Right renal pelvis (tissue), 4 donors: ENCODE results near the gene ADA. TPM values are rescaled to one million over a fixed set of nuclear protein-coding genes. Genes with fewer than 3 reads are reported as not detected.

Experiments used
- DNase-seq, 4 donors: peaks; one replicate each; pipeline ENCODE4 v3.0.0-alpha.2; 2013; ENCODE audit warnings: low read depth in 4 of 4, low spot score in 3 of 4, missing footprints in 1 of 4
- polyA plus RNA-seq, 4 donors: library from polyadenylated mRNA; unstranded; fragments of 120-200 nt; gene quantifications; one replicate each; pipeline ENCODE4 v1.2.1, GENCODE V29; 2013; ENCODE audit not compliant: insufficient read length in 4 of 4

Gene ADA
- polyA plus RNA-seq, 4 donors, result 5.9 to 7.5 (median 7.0) TPM

GRCh38 chr20:44586289-44586911 is 65.1 kb downstream of the ADA start:
- no peak for DNase-seq

GRCh38 chr20:44585057-44585963 is 66.2 kb downstream of the ADA start:
- no peak for DNase-seq

- no peak for DNase-seq
Measured at GRCh38 chr20:44584162-44584561, 67.3 kb downstream of the ADA start.

- no peak for DNase-seq
Measured at GRCh38 chr20:44583157-44583556, 68.3 kb downstream of the ADA start.

GRCh38 chr20:44582311-44583025 is 69.0 kb downstream of the ADA start, which contains the start of gene PKIG:
Gene PKIG (plus strand): TSS chr20:44582579. CDS start chr20:44614557, 31,978 bp downstream.
- peak in 2 of 4 donors; percentile 44 to 48 for DNase-seq

GRCh38 chr20:44581515-44581914 is 70.0 kb downstream of the ADA start:
- DNase-seq, result no peak

GRCh38 chr20:44580581-44581268 is 70.8 kb downstream of the ADA start:
- no peak for DNase-seq

- no peak for DNase-seq
Measured at GRCh38 chr20:44579313-44580081, 72.0 kb downstream of the ADA start.

- DNase-seq, result no peak
Measured at GRCh38 chr20:44576297-44576696, 75.2 kb downstream of the ADA start.

GRCh38 chr20:44574372-44574771 is 77.1 kb downstream of the ADA start:
- no peak for DNase-seq

GRCh38 chr20:44573501-44573869 is 78.0 kb downstream of the ADA start:
- no peak for DNase-seq

- DNase-seq, result no peak
Measured at GRCh38 chr20:44572551-44573500, 78.7 kb downstream of the ADA start.

- DNase-seq, result no peak
Measured at GRCh38 chr20:44571362-44571988, 80.0 kb downstream of the ADA start.

GRCh38 chr20:44570367-44570766 is 81.1 kb downstream of the ADA start:
- no peak for DNase-seq
